GM21423 (cell line): ENCODE data around the gene SATB2.

Source experiments
- ATAC-seq: cut with Tn5 transposase; IDR thresholded peaks from one replicate; pipeline ENCODE4 v1.9.1; 2021; ENCODE audit warnings: mild to moderate bottlenecking, moderate library complexity; ENCODE audit not compliant: unreplicated experiment

SATB2 gene

DNA sequence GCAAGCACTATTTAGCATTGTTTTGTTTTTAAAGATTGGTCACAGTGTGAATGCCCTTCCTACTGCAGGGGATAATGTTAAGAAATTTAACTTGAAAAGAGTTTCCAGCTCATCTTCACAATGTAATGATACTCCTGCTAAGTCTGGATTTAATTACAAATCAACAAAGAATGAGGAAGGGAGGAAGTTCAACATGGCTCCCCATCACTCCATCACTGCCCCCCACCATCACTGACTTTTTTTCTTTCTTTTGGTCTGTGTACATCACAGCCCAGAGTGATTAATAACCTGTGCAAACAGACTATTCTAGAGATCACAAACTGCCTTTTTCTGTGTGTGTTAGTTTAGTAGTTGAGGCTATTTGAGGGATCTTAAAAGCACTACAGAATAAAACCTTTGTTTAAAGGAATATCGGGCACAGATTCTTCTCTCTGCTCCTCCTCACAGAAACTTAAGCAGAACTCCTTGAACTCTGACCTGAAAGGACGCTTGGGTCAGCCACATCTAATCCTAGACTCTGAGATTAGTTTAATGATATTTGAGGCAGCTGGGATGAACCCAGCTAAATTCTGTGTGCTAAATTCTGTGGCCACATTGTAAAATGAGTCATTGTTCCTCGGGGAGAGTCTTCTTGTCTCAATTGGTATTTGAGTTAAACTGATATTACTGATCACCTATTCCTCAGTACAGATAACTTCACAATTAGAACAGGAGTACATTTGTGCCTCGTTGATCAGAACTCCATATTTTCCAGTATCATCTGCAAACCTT, 47.8 kb downstream of the SATB2 start:
- ATAC-seq: no peak

- no peak for ATAC-seq
Observed at GRCh38 chr2:199407421-199407820, 50.3 kb downstream of the SATB2 start.

- no peak for ATAC-seq
Observed at GRCh38 chr2:199405241-199405640, 52.5 kb downstream of the SATB2 start.

DNA sequence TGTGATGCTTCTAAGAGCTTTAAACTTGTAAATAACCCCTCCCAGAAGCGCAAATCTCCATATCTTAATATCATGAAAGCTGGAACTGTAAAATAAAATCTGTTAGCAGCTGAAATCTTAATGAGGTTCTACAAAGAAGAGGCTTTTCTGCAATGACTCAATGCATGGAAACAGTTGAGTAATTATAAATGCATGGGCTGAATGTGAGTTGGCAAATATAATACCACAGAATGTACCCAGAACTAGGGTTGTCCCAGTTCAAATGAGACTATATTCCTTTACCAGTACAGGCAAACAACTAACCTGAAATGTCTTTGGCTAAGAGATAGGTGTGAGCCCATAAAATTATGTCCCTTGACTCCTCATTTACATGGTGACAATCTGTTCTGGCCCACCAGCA, 52.9 kb downstream of the SATB2 start:
- no peak for ATAC-seq

GRCh38 chr2:199395311-199395710, 62.4 kb downstream of the SATB2 start:
- no peak for ATAC-seq

DNA sequence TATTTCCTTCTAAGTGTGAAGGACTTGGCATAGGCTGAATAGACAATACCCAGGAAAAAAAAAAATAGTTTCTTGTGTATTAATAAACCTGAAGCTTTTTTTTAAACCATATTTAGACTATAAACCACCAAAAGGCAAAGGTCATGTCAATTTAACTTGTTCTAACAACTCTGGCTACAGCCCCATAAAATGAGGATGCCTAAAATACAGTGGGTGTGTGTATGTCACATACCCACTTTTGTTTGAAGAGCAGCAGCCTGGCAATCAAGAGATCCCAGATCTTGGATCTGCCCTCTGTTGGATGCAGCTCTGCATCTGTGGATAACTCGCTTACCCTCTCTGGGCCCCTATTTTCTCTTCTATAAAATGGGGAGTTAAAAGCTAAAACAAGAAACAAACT, 65.4 kb downstream of the SATB2 start:
- ATAC-seq: no peak

DNA sequence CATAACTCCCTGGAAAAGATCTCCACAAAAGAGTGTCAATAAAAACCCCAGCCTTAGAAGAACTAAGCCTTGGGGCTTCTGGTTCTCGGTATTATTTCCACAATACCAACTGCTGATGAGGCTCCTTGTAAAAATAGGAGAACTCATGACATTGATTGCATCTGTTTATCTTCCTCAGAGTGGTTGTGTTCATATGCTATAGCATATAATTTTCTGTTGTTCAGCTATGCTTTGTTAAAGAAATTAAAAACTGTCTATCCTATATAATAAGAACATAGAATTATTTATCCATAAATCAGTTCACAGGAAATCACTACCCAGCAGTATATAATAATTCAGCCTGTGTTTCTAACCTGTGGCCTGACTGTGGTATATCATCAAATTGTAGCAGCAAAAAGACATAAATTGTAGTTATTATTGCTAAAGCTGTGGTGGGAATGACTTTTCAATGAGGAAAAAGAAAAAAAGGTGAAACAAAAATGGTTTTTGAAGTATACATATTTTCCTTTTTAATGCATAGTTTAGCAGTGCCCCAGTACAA, 68.9 kb downstream of the SATB2 start:
- ATAC-seq: no peak

DNA sequence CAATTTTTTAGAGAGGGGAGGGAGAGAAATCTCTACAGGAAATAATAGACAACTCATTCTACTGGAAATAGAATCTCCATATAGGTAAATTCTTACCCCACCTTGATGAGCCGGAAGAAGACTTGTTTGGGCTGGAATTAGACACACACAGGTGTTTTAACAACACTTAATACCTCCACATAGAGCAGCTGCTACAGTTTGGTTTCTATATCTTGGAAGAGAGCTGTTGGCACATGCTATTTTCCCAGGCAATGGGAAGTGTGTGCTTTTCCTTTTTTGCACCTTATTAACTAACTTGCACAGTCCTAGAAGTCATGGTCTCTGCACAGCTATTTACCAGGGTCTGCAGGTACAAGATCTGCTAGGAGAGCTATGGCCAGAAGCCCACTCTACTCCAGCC, 73.7 kb downstream of the SATB2 start:
- ATAC-seq: no peak

GRCh38 chr2:199383021-199383420, 74.7 kb downstream of the SATB2 start:
- ATAC-seq: no peak

- no peak for ATAC-seq
Observed at GRCh38 chr2:199382091-199382490, 75.6 kb downstream of the SATB2 start.

DNA sequence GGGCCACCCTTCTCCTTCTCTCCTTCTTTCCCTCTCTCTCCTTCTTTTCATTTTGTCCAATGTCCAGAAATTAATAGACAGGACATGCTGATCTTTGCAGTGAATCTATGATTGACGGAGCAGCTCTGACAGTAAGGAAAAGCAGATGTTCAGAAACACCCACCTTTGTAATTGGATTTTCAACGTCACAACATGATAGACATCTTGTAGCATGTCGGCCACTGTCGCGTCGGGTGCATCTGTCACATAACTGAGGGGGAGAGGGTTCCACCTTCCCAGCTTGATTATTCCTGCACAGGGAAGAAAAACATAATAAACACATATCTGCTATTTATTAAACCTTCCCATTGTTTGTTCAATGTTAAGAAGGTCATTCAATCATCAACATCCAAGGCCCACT, 76.2 kb downstream of the SATB2 start:
- ATAC-seq: no peak

GRCh38 chr2:199378948-199379650, 78.6 kb downstream of the SATB2 start:
- ATAC-seq: no peak

DNA sequence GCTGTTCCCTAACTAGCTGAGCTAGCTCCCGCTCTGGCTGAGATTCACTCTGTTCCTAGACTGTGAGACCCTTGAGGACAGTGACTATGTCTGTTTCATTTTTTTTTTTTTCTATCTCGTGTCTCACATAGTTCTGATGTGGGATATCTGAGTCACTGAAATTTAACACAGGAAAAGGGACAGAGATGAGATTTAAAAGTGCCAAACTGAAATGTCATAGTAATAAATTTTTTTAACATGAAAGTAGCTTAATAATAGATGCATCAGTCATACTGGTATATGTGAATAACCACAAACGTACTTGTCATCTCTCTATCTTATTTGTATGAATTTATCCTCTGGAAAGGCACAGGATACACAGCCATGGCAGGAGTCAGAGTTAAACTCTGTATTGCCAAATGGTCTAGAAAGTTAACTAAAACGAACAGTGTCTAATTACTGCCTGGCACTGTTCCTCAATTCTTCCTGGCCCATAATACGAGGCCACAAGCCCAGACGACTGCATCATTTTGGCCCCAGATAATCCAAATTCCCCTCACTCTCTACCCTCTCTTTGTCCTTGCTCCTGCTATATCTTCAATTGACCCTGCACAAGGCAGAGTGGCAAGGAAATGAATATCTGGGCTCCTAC, 87.5 kb downstream of the SATB2 start:
- ATAC-seq: no peak

- no peak for ATAC-seq
Observed at GRCh38 chr2:199366406-199366805, 91.3 kb downstream of the SATB2 start.

DNA sequence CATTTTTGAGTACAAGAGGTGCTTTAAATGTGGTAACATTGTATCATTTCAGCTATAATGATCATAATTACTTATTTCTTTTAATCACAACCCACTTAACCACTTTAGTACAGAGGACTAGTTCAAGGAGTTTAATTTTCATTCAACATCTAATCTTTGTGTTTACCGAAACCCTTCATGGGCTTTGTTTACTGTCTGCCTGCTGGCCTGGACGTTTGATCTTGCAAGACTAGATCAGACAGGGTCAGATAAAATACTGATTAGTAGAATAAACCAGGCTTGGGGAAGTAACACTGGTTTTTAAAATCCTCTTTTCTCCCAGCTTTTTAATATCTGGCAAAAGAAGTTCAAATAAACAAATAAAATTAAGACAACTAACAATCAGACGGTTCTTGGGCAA, 93.6 kb downstream of the SATB2 start:
- no peak for ATAC-seq

DNA sequence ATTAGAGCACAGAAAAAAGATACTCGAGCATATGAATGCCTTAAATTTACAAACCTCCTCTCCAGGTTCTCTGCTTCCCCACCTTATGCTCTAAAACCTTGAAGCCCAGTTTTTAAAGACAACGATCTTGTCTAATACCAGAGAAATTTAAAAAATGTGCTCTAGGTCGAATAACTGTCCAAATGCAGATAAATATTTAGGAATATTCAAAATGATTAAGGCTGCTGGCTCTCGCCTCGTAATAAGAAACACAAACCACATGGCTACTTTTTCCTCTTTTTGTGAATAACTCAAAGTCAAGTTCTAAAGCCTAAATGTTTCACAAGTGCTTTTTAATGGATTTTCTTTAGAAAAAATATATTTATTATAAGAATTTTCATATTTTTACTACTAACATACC, 101.3 kb downstream of the SATB2 start:
- no peak for ATAC-seq

GRCh38 chr2:199348871-199349270, 108.9 kb downstream of the SATB2 start:
- no peak for ATAC-seq

DNA sequence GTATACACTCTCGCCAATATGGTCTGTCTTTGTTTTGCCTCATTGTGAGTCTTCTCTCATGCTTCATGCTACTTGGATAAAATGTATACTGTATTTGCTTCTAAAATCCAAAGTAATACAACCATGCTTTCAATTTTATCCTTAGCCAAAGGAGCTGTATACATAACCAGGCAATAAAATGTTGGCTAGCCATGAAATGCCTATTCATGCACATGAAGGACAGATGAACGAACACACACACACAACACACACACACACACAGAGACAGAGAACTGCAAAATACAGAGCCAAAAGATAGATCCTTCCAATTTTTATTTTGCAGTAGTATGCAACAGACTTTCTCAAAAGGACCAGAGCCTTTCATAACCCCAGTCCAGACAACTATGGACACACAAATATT, 113.7 kb downstream of the SATB2 start:
- ATAC-seq: no peak

DNA sequence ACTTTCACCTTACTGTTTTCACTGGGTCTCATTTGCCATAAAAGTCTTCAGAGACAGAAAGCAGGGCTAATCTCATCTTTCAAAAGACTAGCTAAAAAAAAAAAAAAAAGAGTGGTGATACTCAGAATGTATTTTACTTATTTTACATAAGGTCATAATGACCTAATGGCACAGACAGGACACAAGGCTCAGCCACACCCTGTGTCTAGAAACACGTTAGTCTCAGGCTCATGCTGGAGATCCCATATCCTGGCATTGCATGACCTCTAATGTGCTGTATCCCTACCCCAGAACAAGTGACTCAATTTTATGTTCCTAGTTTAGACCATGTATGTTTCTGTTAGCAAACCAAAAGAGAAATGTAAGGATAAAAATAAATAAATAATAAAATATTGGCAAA, 115.4 kb downstream of the SATB2 start:
- no peak for ATAC-seq

- ATAC-seq: no peak
Observed at GRCh38 chr2:199341123-199341522, 116.6 kb downstream of the SATB2 start.

- no peak for ATAC-seq
Observed at GRCh38 chr2:199339891-199340605, 117.7 kb downstream of the SATB2 start.
